NCI-H1436 (cell line): ENCODE results near the gene ACVR1B.
A peak's percentile ranks its signal among the peaks of the same experiment; 100 is the strongest.

Experiments
- DNase-seq: peaks from one replicate; lab custom pipeline; 2025; lab: John Stamatoyannopoulos, UW

Gene ACVR1B

DNA sequence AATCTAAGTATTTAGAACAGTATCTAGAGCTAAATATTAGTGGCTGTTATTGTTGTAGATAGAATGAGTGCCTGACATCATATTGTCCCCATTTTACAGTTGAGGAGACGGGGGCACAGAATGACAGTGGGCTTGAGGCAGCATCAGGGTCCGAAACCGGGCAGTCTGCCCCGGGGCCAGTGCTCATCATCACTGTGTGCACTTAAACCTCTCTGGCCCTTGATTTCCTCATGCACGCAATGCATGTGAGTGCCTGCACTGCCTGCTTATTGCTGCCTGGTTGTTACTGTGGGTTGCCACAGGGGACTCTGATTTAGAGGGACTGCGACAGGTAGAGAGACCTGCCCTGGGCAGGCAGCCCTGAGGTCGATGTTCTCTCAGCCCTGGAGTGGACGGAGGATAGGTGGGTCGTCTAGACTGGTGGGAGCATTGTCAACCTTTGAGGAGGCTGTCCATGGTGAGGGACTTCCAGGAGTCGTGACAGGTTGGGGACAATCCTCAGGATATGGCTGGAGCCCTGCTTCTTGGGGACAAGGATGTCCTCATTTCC is 34.4 kb upstream of the ACVR1B start:
- no peak for DNase-seq

DNA sequence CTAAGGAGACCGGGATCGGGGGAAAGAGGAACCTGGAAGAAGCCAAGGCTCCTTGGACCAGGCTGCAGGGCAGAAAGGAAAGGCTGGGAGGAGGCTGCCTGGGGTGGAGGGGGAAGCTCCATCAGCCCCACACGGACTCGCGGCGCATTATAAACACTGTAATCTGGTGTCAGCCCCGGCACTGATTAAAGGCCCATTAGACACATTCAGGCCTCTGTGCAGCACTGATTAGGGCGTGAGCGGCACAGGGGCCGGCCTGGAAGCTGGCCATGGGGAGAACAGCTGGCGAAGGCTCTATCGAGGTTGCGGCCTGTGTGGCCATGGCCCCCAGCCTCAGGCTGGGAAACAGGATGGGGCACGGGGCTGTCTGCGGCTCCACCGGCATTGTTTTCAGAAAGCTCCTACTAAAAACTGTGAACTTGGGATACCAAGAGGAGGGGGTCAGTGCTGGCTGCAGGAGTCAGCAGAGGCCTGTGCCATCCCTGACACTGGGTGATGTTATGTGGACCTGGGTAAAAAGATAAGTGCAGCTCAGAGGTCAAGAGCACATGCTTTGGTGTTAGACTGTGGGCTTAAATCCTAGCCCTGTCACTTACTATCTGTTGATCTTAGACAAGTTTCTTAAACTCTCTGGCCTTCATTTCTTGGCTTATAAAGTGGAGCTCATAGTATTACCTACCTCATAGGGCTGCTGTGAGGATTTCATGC is 33.6 kb upstream of the ACVR1B start:
- DNase-seq, result no peak

DNA sequence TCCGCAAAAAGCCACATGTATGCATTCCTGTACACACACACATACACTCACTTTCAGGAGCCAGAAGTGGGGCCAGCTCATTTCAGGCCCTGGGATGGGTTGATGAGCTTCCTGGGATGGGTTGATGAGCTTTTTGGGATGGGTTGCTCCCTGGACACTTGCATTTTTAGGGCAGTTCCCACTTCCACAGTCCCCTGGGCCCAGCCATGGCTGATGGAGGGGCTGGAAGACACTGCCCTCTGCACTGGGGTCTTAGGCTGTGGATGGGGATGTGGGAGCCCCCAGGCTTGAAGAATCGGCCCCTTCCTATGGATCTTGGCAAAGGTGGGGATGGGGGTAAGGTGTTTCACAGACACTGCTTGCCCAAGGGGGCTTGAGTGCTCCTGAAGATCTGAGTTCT is 31.5 kb upstream of the ACVR1B start:
- no peak for DNase-seq

- no peak for DNase-seq
Observed at GRCh38 chr12:51921017-51921725, 30.3 kb upstream of the ACVR1B start.

- no peak for DNase-seq
Observed at GRCh38 chr12:51922146-51922545, 29.4 kb upstream of the ACVR1B start.

DNA sequence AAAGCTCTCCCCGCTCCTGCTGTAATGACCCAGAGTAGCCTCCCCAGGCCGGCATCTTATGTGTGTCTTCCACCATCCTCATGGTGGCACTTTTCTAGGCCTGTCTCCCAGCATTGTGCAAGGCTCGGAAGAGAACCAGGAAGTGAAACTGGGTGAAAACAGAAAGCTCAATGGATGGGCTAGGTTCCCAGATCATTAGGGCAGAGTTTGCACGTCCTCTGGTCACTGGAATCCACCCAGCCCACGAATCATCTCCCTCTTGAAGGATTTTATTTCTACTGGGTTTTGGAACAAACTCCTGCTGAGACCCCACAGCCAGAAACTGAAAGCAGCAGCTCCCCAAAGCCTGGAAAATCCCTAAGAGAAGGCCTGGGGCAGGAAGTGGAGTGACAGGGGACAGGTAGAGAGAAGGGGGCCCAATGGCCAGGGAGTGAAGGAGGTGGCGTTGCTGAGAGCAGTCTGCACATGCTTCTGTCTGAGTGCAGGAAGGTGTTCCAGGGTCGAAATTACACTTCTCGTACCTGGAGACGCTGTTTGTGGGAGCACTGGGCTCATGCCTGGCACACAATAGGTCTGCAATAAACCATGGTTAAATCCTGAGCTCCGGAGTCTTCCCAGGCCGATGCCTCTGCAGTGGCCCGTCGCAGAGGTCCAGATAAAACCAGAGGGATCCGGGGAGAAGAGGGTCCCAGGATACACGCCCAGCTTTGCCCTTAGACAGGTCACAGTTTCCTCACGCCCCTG is 28.6 kb upstream of the ACVR1B start:
- no peak for DNase-seq

GRCh38 chr12:51923506-51924365 is 27.8 kb upstream of the ACVR1B start:
- no peak for DNase-seq

DNA sequence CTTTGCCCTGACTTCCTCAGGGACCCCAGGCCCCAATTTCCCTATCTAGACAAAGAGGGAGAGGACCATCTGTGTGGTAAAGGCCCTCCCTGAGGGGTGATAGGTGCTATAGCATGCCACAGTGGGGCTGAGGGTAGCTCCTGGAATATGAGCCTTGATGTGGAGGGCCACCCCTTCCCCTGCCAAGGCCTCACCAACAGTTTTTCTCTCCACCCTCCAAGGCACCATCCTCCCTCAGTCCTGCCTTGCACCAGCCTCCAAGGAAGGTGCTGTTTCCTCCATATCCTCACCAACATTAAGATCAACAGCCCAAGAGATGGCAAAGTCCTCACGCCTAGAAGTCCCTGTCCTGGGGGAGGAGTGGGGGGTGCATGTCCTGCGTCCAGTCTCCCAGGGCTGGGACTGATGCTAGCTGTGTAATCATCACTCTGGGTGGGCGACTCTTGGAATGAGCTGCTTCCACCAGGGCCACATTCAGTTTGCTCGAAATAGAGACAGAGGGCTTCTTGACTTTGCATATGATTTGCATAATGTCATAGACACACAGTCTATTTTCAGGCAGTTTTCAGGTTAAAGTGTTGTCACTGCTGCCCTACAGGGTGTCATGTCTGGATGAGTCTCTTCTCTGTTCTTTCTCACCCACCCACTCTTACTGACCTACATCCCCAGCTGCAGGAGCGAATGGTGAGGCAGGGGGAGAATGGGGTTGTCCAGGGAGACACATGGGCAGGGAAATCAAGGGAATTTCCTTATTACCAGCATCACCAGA is 26.8 kb upstream of the ACVR1B start:
- DNase-seq, result no peak

DNA sequence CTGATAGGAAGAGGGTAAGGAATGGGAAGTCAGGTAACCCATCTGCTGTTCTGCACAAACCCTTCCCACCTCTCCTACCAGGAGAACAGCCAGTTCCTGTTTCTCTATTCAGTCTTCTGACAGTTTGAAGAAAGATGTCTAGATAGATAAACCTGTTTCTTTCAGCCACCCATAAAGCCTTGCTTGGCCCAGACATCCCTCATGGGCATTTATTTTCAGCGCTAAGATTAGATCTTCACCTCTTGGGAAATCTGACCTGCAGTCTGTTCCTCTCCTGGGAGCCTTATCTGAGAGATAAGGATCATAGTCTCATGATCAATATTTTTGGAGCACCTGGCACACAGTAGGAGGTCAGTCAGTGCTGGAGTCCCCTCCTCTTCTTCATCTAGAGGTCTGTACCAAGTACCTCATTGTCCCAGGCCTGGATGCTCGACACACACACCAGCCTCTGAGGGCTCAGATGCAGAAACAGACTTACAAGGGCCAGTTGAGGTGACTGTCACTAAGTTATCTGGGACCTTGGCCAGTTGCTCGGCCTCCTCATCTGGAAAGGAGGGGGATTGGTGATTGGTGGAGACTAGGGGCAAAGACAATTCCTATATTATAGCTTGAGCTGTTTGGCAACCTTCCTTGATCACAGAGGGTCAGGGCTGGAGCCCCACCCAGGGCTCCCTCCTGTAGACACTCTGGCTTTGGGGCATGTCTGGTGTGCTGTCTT is 26.0 kb upstream of the ACVR1B start:
- DNase-seq, result no peak

- DNase-seq, result no peak
Observed at GRCh38 chr12:51926064-51926632, 25.4 kb upstream of the ACVR1B start.

DNA sequence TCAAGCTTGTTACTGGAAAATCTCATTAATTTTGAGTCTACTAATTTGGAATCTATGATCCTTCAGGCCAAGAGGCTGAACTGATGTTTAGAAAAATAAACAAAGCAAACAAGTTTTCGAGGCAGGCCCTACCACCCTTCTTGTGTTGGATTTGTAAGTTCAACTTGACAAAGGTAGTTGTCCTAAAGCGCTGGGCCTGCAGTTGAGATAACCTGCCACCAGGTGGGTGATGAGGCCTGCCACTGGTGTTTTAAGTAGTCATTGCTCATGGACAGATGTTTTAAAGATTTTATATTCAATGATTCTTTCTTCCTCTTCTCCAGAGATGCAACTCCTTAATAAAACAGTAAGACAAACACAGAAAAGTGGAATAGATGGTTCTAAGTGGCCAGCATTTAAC is 24.8 kb upstream of the ACVR1B start:
- DNase-seq, result no peak

DNA sequence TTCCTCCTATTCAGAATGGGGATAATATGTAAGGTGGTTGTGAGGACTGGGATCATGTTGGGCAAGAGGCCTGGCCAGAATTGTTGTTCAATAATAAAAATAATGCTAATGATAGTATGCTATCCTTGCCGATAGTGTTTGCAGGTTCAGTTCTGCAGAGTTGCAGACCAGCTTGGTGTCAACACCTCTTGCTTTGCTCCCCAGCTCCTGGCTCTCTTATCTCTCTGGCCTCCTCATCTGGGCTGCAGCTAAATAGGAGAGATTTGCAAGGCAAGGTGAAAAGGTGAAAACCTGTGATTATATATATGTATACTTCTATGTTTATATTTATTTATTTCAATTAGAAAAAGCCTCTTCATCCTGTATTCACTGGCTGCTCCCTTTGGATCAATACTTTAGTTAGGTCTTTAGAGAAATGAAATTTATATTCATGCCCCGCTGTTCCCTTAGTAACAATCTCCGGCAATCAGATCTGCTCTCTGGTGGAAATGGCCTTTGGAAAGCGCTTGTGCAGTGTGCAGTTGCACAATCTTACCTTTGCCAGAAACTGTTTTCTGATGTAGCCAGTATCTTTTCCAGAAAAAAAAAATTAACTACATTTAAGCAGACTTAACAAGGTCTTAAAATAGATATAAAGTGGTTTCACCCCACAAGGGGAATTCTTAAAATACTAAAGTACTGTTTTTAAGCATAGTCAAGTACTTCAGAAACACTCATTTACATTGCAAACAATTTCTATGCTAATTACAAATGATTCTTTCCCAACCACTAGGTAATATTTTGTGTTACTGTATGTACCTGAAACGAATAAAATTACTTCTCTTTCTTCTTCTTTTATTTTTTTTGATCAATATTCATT is 19.1 kb upstream of the ACVR1B start:
- DNase-seq, result no peak

DNA sequence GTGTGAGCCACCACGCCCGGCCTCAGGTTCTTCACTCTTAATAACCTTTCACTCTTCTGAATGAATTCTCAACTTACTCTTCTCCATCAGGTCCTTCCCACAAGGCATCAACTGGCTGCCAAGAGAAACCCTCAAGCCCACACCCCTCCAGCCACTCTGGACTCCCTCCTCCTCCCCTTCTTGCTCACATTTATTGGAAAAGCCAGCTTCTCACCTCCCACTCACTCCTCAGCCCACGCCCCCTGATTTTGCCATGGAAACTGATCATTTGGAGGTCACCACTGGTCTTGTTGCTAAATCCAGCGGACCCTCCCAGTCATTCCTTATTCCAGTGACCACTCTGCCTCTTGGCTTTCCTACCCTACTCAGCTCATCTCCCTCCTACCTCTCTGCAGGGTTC is 17.4 kb upstream of the ACVR1B start:
- no peak for DNase-seq

GRCh38 chr12:51937926-51938325 is 13.6 kb upstream of the ACVR1B start:
- no peak for DNase-seq

GRCh38 chr12:51938726-51939125 is 12.8 kb upstream of the ACVR1B start:
- no peak for DNase-seq

DNA sequence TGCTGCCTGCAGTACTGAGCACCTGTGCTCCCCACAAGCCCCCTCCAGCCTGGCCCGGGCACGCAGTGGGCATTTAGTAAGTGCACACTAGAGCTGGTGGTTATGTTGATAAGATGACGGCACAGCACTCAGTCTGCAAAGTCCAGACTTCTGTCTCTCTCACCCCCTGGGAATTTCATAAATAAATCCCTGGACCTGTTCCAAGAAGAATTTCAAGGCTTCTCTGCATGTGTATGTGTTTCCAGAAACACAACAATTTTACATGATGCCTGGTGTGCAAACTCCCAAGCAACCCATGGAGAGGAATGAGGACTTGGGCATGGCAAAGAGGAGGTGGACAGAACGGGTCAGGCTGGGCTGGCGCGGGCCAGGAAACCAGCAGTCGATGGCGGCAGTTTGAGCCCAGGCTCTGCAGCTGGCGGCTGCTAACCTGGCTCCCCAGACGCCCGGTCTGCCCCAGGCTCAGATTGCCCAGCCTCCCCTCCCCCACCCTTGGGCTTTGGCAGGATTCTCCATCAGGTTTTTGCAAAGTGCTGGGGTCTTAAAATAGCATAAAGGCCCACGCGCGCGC is 10.4 kb upstream of the ACVR1B start:
- DNase-seq, result peak; percentile 44

- DNase-seq, result no peak
Observed at GRCh38 chr12:51941604-51942003, 9.9 kb upstream of the ACVR1B start.

DNA sequence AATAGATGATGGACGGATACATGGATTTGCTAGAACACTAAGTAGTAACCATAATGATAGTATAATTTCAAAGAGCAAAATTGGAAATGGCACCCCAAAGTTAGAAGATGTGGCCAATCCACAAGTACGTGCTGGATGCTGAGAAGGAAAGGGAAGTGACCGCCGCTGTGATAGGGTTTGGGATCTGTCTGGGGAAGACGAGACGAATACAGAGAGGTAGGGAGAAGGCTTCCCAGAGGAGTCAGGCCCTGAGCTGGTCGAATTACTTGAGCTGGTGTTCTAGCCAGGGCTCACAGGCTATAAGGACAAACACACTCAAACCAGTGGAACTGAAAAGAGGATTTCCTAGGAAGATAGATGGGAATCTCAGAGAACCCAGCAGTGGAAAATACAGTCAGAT is 9.4 kb upstream of the ACVR1B start:
- DNase-seq, result no peak

DNA sequence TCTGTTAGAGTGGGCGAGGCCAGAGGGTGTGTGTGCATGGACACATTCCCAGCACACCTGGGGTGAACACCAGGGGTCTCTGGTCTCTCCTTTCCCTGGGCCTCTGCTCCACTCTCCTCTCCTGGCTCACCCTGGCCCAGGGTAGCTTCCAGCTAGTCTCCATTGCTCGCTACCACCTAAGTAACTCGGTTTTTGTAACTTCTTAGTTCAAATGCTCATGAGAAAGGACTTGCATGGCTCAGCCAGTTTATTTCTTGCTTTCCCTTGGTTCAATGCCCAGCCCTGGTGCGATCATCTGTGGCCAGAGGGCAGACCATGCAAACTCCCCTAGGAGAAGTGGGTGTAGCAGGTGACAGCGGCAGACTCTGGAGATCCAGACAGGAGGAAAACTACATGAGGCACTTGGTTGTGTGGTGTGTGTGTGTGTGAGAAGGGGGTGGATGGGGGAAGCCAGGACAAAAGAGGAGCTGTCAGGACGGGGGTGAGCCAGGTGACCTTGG is 8.9 kb upstream of the ACVR1B start:
- DNase-seq, result no peak
